ENCODE measurements around the gene EXD3.

EXD3 gene

DNA sequence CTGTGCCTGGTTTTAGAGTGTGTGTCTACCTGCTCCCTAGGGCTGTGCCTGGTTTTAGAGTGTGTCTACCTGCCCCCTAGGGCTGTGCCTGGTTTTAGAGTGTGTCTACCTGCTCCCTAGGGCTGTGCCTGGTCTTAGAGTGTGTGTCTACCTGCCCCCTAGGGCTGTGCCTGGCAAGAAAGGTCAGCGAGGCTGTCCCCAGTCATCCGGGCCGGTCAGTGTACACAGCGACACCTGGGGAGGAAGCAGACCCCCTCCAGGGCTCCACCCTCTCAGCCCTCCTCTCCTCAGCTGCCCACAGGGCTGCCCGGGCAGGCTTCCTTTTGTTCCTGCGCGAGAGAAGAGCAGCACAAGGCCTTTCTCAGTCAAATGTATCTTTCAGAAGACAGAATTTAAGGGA is 125.0 kb downstream of the EXD3 start:
- no peak for DNase-seq (ENCODE audit: low spot score)
- FAIRE-seq: no peak

DNA sequence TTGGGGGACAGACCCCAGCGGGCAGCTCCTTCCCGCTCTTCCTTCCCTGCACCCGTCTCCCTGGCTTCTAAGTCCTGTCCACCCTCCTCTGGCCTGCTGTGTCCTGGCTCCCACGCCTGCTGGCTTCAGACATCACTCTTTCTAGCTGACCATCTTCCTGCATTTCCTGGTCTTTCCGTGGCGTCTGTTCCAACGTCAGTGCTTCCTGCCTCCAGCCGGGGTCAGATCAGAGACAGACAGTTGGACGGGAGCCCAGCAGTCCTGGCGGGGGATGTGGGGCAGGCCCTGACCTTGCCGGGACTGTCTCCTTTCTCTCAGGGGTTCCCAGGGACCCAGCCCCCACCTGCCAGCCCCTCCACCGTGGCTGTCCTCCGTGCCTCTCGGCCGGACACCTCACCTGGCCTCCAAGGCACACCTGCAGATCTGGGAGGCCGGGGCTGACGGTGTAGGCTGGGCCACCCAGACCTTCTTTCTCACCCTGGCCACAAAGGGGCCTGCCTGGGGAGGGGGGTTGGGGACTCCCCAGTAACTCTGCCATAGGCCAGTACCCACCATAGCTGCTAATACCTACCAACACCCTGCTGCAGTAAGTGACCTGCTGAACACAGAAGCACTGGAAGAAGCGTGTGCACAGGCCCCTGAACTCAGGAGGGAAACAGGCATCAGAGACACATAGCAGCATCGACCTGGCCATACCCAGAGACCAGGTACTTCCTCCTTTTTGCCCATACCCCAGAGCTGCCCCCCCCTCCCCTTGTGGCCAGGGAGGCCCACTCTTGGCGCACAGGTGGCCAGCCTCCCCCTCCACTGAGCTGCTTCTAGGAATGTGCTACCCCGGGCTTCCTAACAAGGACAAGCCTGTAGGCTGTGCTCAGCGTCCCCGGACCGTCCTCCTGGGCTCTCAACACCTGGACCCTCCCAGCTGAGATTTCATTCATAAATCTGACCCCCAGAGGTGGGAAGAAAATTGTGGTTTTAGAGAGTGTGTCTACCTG is 126.0 kb downstream of the EXD3 start:
- FAIRE-seq (no peak), DNase-seq (ENCODE audit: low spot score) (no peak)

DNA sequence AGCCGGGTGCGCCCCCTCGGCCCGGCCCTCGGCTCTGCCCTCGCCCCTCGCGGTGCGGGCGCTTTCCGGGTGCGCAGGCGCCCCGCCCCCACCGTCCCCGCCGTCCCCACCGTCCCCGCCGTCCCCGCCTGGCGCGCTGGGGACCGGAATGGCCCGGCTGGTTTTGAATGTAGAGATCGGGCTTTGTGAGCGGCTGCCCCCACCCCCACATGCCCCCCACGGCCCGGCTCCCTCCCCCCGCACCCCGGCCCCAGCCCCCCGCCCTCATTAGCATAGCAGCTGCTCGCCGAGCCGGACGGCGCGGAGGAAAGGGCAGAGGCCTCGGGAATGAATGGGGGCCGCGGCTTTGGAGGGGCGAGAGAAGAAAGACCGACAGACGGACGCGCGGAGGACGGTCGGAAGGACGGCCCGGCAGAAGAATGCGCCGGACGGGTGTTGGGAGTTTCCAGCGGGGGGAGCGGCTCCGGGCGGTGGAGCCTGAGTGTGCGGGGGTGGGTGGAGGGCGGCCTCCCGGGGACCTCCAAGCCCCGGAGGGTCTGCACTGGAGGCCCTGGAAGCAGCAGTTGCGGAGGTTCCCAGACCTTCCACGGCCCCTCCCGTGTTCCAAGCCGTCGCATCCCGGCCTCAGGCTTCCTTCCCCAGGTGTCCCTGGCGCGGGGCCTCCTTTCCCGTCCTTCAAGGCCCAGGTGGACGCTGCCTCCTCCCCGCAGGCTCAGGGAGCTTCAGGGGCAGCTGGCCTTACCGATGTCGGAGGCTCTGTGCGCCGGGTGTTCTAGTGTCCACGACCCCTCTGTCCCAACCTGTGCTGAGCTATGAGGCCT is 126.9 kb downstream of the EXD3 start:
- FAIRE-seq: no peak
- DNase-seq (ENCODE audit: low spot score): no peak

DNA sequence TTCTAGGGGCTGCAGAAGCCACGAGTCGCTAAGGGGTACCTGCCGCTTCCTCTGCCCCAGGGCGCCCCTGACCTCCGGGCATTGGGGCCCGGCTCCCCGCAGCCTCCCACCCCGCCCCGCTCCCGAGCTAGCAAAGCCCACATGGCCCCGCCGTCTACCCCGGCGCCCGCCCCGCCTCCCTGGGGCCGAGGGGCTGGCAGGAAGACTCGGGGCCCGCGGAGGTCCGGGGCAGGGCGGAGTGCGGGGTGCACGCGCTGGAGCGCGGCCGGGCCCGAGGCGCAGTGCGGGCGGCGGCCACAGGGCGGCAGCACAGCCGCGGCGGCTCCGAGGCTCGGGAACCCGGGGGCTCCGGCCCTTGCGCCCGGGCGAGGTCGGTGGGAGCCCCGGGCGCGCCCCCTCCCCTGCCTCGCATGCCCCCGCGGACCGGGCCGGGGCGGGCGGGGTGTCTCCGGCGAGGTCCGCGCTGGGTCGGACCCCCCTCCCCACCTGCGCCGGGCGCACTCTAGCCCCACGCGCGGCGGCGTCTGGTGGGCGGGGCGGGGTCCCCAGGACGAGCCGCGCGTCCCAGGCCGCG is 127.6 kb downstream of the EXD3 start:
- DNase-seq (ENCODE audit: low spot score) (peak; percentile 89), FAIRE-seq (no peak)

DNA sequence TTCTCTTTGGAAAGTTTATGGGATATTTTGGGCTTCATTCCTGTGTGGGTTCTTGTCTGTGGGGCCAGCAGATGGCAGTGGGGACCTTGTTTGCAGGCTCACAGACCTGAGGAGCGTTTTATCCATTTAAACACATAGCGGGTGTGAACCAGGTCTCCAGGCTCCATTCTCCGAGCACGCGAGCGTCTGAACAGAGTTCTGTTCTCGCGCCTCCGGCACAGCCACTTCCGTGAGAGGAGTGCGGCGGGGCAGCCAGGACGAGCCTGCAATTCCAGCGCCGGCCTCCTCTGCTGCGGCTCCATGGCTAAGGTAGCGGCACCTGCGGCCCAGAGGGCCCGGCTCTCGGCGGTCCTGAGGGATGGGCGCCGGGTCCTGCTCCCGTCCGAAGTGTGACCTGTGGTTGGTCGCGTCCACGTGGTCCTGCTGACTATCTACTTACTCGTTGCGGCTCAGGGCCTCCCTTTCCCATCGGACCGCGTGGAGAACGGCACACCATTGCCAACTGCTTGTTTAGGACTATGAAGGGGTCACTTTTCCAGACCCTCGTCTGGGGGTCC is 128.2 kb downstream of the EXD3 start:
- DNase-seq (ENCODE audit: low spot score) (no peak), FAIRE-seq (no peak)

DNA sequence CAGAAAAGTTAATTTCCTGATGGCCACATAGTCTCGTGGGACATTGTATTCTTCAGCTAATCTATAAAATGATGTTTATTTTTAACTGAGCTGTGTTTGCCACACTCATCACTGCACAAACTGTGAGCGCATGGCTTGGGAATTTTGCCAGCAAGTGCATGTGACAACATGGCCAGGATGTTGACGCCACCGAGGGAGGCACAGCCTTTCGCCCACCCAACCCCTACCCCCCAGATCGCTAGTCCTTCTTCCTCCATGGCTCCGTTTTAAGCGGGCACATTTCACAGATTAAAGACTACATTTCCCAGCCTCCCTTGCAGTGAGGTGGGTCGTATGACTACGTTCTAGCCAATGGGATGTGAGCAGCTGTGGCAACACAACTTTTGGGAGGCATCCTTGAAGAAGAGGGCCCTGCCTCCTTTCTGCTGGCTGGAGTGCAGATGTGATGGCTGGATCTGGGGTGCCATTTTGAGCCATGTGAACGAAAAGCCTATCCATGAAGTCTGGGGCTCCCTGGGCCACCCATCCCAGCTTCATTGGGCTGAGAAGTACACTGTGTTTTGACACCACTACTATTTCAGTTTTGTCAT is 128.8 kb downstream of the EXD3 start:
- DNase-seq (ENCODE audit: low spot score): peak; percentile 70
- no peak for FAIRE-seq

DNA sequence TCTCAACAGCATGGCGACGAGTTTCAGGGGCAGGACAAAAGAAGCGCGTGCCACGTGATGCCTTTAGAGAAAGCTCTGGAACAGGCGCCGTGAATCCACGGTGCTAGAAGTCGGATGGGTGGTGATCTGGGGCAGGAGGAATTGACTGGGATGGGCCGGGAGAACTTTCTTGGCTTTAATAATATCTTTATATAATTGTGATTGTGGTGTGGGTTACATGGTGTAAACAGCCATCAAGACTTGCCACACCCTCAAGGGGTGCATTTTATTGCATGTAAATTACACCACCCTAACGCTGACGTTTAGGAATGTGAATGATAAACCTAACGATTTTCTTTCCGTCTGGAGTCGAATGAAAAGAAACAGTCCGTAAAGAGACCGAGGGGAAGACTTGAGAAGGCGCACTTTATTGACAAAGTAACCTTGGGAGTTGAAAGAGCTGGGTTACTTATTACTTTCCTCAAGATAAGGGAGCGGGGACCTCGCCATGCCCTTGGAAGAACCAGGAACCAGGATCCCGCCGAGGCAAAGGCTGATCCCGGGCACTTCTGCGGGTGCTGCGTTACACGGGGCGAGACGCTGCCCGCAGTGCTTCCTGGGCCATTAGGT is 129.4 kb downstream of the EXD3 start:
- DNase-seq (ENCODE audit: low spot score) (no peak), FAIRE-seq (no peak)

DNA sequence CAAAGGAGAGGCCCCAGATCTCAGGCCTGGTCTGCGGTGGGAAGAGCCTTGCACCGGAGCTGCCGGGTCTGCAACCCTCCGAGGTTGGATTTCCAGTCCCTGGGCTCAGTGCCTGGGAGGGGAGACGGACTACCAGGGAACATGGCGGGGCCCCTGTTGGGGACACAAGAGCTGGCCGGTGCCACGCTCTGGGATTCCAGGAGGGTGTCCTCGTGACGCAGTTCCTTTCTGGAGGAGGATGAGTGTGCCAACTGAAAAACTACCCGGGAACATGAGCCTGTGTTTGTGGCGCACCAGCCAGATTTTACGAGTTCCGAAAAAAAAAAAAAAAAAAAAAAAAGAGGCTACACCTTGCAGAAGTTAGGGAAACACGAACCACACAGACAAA is 129.9 kb downstream of the EXD3 start:
- no peak for DNase-seq (ENCODE audit: low spot score)
- no peak for FAIRE-seq

DNA sequence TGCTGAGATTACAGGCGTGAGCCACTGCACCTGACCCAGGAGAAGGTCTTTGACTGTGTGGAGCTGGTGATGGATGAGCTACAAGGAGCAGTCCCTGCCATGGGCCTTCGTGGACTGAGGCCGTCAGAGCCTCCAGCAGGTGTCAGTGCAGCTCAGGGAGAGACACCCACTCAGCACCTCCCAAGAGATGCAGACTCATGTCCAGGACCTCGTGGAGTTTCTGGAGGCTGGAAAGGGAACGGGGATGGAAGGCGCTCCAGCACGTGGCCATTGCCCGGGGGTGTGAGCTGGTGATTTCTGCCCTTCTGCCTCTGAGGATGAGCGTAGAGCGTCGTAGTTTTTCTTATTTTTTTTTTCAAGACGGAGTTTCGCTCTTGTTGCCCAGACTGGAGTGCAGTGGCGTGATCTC is 136.0 kb downstream of the EXD3 start:
- FAIRE-seq: no peak
- peak; percentile 77 for DNase-seq (ENCODE audit: low spot score)

DNA sequence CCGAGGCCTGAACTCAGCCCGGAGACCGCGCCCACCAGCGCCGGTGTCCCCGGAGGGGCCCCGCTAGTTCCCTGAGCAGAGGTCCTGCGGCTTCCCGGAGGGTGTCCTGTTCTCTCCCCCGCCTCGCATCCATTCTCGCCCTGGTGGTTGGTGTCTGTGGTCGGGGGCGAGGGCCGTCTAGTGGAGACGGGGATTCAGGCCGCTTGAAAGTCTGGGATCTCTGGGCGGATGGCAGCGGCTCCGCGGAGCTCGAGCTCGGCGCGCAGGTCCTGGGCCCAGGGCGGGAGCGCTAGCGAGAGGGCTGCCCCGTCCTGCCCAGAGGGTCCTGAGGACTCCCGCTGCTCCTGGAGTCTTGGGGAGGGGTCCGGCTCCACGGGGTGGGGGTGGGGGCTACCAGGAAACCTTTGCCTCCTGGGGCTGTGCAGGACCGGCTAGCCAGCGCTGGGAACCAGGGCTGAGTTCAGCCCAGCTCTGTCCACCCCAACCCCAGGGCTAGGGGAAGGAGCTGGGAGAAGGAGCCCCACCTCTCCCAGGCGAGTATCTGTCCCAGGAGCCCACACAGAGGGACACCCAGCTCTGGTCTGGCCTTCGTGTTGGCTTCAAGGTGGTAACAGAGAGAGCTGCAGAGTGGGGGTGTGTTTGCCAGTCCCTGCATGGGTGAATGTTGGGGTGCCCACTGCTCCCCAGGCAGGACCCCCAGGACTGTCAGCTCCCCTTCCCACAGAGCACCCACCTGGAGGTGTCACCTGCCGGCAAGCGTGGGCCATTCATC is 141.4 kb downstream of the EXD3 start:
- no peak for FAIRE-seq
- DNase-seq (ENCODE audit: low spot score): no peak

DNA sequence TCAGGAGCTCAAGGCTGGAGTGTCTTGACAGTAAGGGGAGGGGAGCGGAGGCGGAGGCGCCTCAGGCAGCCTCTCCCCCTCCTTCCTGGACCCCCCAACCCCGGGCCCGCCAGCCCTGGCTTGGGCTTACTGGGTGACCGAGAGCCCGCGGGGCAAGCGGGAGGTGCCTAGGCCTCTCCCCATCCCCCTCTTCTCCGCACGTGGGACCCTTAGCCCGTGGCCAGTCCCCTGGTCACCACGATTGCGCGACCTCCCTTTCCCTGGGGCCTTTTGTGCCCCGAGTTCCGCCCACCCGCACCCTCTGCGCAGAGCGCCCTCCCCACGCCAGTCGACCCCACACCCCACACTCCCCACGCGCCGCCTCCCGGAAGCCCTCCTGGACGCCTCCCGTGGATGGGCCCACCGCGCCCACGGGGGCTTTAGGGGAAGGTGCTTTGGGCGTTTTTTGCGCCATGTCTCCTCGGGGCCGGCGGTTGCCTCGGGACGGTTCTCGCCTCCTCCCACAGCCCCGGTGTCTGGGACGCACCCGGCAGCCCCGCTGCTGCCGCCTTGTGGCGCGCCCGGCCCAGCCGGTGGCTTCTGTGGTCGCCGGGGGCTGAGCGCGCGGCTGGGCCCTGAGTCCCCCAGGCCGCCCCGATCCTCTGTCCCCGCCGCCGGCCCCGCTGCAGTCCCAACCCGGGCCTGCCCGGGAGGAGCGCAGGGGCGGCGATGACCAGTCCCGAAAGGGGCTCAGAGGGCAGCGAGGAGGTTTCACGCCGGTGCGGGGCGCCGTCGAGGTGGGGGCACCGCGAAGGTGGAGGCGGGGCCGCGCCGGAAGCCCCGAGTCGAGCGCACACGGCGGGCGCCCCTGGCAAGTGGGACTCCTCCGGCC is 142.3 kb downstream of the EXD3 start:
- no peak for FAIRE-seq
- no peak for DNase-seq (ENCODE audit: low spot score)

DNA sequence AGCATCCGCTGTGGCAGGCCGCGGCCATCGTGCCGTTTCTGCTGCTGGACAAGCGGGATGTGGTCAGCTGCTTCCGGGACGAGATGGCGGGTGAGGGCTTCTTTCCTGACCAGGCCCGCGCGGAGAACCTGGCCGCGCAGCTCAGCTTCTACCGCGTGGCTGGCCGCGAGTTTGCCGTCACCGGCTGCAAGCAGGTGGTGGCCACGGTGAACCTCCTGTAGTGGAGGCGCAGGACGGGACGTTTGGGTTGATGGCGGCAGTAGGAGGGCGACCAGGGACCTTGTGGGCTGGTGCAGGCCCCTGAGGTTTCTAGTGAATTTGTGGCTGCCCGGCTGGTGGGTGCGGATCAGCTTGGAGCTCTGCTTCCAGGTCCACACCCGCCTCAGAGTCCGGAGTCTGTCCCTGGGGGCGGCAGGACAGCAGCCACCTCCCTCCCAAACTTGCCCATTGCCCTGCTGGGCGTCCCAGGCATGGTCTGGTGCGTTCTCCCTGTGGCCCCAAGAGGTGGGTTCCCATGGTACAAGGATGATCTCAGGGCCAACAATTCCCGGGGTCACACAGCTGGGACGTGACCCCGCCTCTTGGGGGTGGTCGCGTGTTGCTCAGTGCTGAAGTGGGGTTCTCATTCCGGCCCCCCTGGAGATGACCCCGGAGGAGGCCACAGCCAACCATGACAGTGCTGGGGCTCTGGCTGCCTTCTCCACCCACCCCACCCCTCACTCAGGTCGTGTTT is 143.1 kb downstream of the EXD3 start:
- DNase-seq (ENCODE audit: low spot score): no peak
- FAIRE-seq: no peak

DNA sequence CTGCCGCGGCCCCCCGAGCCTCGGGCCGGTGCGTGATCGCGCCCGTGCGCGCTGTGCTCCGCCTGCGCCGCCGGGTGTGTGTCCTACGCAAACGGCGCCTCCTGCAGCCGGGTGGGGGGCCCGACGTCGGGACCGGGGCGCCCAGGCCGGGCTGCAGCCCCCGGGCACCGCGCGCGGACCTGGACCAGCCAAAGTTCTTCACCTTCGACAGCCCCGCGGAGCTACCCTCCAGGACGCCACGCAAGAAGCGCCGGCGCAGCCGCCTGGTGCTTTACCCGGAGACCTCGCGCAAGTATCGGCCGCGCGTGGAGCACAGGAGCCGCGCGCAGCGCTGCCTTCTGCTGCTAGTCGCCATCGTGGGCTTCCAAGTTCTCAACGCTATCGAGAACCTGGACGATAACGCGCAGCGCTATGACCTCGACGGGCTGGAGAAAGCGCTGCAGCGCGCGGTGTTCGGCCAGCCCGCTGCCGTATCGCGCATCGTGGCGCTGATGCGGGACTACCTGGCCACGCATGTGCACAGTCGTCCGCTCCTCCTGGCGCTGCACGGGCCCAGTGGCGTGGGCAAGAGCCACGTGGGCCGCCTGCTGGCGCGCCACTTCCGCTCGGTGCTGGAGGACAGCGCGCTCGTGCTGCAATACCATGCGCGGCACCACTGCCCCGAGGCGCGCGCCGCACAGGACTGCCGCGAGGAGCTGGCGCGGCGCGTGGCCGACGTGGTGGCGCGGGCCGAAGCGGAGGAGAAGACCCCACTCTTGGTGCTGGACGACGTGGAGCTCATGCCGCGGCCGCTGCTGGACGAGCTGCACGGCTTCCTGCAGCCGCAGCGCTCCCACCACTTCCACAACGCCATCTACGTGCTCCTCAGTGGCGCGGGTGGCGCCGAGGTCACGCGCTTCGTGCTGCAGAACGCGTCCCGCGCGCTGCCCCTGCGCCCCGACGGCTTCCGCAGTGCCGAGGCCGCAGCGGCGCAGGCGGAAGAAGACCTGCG is 143.9 kb downstream of the EXD3 start:
- FAIRE-seq (no peak), DNase-seq (ENCODE audit: low spot score) (no peak)

DNA sequence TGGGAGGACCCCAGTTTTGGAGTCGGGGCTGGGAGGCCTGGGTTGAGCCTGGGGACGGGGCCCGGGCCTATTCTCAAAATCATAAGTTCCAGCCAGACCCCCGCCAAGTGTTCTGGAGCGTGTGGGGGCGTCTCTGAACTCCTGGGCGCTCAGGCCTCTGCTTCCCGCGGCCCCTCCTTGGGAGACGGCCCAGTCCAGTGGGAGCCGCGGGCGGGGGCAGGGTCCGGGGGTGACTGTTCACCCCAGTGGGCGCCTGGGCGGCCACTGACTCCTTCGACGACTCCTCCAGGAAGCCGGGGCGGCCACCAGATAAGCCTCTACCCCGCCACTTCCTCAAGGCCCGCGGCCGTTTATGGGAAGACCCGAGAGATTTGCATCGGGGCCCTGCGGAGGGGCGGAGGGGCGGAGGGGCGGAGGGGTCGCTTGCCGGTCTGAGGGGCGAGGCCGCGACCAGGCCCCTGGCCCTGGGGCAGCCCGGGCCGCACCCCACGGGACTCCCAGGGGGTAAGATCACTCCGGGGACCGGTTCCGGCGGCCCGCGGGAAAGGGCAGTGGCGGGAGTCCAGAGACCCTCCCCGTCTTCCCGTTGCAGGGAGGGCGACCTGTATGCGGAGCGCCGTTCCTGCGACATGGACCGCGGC is 144.8 kb downstream of the EXD3 start:
- FAIRE-seq: no peak
- DNase-seq (ENCODE audit: low spot score): no peak

DNA sequence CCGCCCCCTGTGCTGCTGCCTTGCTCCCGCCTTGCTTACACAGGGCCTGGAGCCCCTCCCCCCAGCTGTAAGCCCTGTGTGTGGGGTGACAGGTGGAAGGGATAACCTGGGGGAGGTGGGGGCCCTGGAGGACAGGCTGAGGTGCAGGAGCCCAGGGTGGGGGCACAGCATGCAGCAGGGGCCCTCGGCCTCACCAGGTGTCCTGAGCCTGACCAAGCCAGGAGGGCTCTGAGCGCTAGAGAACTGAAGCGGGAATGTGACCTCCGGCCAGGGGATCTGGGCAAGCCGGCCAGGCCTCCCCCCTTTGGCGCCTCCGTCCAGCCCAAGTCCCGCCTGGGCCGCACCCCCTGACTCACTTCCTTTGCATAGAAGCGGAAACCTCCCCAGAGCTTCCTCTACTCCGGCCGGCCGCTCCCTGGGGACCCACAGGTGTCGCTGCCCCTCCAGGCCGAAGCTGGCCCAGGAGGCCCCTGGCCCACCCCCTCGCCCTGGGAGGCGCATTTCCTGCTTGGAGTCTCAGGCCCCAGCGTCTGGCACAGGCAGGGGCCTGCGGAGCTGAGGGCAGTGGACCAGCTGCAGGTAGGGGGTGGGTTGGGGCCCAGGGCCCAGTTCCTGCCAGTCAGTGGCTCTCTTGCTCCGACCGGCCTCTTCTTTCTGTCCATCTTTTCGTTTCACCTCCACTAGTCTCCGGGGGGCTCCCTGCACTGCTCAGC is 145.5 kb downstream of the EXD3 start, which contains the start of gene TOR4A:
TSS of gene TOR4A (plus strand) at position 398 of the 713 bp plus-strand sequence. CDS start 964 bp downstream, outside the sequence.
- no peak for FAIRE-seq
- DNase-seq (ENCODE audit: low spot score): peak; percentile 91

Data from urothelium cell line (cell line).